LoVo (cell line): ENCODE data around the gene GAS7.

Source experiments
- DNase-seq: peaks from one replicate; pipeline ENCODE4 v3.0.0-alpha.2; 2016; ENCODE audit warnings: low spot score

The GAS7 gene

DNA sequence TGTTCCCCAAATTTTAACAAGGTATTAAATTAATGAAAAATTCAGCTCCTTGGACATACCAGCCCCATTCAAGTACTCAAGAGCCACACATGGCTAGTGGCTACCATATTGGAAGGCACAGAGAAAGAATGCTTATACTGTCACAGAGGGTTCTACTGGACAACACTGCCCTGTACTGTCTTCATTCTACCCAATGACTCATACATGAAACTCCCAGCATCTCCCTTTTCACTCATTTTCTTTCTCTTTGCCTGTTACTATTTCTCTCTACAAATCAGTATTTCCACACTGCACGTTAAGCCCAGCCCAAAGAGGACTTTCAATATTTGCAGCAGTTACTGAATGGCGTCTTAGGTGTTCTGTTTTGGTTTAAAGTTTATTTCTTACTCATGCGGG, 221.2 kb downstream of the GAS7 start:
- no peak for DNase-seq

GRCh38 chr17:9976283-9977179, 221.9 kb downstream of the GAS7 start:
- no peak for DNase-seq

DNA sequence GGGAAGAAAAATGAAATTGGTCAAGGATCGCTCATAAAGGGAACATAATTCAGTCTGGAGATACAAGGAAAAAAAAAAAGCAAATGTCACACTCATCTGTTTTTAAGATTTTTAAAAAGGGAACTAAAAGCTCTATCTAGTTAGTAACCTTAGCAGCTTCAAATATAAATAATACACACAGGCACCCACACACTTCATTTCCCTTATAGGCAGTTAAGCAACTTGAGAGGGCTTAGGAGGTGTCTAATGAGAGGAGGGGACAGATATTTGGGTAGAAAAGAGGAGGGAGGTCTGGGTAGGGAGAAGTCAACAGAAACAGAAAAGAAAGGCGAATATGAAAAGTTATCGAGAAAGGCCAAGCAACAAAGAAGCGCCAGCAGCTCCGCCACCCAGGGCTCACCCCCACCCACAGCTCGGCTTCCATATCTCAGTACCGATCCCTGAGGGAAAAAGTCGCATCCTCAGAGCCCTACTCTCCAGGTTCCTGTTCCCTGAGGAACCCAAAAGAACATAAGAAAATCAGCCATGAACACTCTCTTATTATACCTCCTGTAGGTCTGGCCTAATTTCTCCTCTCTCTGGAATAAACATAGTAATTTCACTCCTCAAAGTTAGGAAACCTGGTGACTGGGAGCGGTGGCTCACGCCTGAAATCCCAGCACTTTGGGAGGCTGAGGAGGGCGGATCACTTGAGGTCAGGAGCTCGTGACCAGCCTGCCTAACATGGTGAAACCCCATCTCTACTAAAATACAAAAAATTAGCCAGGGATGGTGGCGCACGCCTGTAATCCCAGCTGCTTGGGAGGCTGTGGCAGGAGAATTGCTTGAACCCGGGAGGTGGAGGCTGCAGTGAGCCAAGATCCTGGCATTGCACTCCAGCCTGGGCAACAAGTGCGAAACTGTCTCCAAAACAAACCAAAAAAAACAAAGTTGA, 223.7 kb downstream of the GAS7 start:
- no peak for DNase-seq

DNA sequence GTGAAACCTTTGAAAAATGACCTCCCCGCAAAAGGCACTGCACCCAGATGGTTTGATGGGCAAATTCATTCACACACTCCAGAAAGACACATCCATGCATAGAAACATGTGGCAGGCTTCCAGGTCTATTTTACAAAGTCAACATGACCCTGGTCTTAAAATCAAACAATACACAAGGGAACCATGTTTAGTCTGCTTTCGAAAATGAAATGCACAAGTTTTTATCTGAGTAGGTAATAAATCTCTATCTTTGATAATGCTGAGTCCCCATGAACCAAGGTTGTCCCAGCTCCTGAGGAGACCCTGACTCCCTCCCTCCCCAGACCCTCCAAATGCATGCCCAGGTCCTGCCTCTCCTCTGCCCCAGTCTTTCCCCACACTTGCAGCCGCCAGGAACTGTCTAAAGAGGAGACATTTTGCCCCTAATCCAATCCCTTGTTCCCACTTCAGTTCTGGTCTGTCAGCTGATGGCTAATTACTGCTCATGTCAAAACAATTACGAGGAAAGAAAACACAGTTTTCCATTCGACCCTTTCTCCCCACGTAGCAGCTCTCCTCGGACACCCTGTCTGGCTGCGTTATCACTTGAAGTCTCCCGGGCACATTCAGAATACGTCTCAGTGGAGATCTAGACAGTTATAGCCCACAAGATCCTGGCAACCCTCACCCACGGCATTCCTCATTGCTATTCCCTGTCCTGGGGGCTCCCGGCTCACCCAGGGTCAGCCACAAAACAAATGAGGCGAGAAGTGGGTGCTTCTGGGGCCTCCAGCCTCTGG, 224.5 kb downstream of the GAS7 start:
- no peak for DNase-seq

DNA sequence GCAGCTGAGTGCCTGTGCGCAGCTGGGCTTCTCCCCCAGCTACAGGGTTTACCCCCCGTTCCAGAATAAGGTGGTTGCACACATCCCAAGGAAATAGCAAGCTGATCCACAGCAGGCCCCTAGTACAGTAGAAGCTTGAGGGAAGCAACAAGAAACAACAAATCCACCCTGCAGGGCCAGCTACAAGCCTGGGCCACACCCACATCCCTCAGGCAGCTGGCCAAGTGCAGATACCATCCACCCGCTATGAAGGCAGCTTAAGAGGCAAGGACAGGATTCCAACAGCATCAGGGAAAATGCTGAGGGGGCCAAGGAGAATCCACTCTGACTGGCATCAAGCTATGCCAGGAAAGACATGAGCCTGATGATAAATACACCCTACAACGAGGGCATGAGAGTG, 226.4 kb downstream of the GAS7 start:
- DNase-seq, result peak; percentile 52

DNA sequence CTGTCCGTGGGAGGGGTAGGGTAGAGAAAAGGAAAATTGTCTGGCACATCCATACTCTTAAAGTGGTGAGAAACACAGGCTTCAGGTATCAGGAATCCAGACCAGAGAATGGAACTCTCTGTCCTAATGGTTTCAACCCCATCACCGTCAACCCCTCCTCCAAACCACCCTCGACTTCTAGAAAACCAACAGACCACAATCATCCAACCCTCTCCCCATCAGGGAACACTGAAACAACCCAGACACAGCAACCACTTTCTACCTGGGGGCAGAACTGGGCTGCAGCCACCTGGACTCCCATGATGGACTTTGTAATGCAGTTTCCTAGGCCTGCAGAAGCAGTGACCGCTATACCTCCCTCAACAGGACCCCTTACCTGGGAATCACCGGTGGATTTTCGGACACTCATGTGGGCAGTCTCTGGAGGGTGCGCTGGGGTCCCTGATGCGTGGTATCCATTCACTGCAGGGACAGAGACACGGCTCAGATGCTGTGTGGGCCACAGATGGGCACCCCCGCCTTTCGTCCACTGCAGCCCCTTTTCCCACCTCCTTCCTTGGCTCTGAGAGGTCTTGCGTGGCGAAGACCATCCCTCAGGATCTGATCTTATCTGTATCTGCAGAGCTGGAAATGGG, 229.0 kb downstream of the GAS7 start:
- DNase-seq, result no peak

GRCh38 chr17:9968881-9969280, 229.5 kb downstream of the GAS7 start:
- DNase-seq, result no peak

GRCh38 chr17:9968008-9968407, 230.4 kb downstream of the GAS7 start:
- DNase-seq, result no peak

DNA sequence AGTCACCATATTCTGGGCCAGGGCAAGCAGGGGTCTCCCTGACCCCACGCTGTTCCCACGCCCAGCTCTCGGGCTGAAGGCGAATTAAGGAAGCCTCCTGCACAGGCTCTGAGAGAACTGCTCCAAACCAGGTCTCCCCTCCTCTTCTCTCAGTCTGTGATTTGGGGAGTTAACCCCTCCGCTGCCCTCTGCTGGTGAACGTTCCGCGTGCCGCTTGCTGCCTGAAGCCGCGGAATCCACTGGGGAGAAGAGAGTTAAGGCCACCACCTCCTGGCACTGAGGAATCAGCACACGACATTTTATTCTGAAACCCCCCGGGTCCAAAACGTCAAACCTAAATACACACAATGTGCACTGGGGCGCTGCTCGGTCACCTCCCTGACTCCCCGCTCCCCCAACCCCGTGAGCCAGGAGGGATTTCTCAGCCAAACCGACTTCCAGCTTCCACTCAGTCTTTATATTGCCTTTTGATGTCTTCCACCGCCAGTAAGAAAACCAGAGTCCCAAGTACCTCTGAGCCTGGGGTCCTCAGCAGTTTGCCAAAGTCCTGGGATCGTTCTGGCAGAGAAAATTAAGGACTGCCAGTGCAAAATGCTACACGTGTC, 238.9 kb downstream of the GAS7 start:
- DNase-seq, result peak; percentile 18

DNA sequence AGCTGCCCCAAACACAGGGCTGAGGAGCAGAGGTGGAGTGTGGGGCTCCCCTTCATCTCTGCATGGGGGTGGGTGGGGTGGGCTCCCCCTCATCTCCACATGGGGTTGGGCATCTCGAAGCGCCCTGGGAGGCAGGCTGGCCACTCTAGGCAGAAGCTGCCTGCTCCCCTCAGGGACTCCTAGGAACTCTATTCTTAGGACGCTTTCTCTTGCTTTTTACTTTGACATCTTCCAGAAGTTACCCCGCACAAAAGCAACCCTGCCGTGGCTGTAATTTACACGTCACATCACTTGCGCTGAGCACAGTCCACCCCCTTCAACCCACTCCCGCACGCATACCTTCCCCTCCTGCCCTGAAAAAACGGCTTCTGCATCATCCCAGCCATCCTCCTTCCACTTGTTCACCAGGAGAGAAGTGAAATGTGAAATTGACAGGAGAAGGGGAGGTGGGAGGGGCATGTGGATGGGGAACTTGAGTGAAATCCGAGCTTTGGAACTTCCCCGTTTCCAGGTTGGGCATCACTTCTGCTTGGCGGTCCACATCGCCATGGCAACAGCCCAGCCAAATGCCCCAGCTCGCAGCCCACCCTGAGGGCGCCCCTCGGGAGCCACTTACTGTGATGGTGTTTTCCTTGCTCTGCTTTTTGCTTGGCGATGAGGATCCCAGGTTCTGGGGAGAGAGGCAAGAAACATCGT, 239.7 kb downstream of the GAS7 start:
- no peak for DNase-seq

GRCh38 chr17:9957244-9957643, 241.2 kb downstream of the GAS7 start:
- DNase-seq, result no peak

DNA sequence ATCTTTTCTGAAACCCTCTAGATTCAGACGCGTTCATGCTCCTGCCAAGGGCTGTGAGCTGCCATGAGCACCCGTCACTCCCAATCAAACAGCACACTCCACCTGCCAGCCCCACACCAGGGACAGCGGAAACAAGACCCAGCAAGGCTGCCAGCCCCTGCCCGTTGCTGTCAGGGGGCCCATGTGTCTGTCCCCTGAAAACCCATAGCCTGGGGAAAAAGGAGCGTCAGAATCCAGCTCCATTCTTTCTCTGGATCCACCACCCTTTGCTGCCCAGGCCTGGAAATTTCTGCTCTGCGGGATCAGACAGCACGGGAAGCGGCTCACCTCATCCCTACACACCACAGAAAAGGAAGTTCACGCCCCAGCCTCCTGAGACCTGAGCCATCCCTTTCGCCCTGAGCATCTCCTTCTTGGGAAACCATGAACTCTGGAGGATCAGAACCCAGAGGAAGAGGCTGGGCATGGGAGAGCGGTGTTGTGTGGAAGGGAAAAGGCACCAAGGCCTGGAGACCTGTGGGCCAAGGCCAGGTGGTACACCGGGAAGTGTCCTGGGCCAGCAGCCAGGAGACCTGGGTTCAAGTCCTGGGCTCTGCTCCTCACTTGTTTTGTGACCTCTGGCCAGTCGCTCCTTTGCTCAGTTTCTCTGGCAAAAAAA, 241.8 kb downstream of the GAS7 start:
- no peak for DNase-seq

DNA sequence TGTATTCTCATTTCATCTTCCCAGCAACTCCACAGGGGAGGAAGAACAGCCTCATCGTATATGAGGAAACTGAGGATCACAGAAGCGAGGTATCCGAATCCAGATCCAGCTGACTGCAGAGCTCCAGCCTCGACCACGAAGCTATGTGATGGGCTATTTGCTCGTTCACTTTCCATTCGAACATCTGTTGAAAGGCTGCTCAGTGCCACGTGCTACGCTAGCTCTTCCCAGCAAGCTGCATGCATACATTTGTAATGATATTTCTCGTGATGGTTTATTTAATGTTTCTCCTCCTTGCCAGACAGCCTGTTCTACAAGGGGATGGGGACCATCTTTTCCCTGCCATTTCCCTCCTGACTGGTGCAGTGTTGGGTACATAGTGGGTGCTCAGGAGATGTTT, 244.9 kb downstream of the GAS7 start:
- DNase-seq, result no peak

- DNase-seq, result no peak
These were observed 246.6 kb downstream of the GAS7 start for GRCh38 chr17:9951803-9952202.

DNA sequence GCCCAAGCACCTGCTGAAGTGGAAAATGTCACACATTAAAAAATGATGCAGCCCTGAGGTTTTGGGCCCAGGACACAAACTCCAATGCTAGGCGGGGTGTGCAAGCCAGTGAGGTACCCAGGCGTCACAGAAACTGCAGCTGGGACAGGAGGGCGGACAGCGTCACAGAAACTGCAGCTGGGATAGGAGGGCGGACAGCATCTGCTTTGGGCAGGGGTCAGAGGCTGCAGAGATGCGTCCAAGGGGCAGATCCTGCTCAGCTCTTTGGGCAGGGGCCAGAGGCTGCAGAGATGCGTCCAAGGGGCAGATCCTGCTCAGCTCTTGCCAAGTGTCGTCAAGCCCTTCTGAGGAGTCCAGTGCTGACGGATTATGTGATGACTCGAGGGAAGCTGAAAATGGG, 249.5 kb downstream of the GAS7 start:
- DNase-seq, result no peak

DNA sequence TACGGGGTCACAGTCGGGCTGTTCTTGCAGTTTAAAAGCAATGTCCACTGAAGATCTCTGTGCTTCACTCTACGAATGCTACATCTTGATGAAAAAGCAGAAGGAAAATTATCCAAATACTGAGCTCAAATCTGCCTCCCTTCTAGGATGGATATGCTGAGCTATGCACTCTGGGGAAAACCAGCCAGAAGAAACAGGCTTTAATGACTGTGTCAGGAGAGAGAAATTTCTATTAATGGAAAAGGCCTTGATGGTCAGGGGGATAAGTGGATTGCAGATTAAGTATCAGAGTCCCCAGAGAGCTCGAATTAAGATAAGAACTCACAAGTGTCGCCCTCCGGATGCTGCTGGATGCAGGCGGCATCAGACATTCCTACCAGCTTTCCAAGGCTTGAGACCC, 253.7 kb downstream of the GAS7 start:
- DNase-seq, result no peak

DNA sequence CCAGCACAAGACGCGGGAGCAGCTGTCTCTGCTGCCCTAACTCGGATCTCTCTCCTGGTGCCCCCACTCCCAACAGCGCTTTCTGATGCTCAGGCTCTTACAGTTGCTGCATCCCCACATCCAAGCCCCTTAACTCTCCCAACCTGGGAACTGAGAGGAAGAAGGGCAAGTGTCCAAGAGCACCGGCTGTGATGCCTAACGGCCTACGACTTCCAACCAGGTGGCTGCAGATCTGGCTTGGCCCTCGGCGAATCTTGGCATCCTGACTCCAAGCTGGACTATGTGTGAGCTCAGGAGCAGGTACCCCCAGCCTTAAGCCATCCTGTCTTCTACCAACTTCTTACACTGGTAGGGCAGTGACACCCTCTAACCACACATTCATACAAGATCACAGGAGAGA, 255.1 kb downstream of the GAS7 start:
- DNase-seq, result no peak

GRCh38 chr17:9942885-9943284, 255.5 kb downstream of the GAS7 start:
- DNase-seq, result no peak

DNA sequence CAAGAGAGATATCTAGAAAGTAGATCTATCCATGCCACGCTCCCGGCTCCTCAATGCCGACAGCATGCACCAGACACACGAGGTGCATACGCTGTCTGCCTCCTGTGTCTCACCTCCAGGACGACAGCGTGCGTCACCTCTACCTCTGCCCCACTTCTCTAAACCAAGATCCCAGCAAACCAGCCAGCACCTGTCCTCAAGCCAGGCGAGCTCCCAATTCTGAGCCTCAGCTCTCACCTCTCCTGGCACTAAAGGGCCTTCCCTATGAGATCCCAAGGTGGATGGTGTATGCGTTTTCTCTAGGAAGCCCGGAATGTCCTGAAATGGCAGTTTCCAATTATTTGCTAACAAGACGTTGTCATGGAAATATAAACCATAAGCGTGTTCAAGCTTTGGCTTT, 257.1 kb downstream of the GAS7 start:
- no peak for DNase-seq

DNA sequence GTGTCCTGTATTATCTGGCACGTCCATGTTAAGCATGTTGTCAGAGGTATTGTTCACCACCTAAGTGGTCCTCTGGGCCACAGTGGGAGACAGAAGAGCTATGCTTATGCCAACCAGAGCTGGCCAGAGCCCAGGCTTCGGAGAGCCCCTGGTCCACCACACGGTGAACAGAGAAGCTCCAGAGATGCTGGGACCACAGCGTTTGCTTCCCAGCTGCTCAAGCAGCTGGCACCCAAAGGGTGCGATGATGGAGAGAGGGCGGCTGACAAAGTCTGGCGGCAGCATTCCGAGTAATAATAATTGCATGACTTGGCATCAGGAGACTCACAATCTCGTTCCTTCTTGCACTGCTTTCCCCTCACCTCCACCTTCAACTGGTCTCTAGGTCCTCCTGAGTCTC, 257.6 kb downstream of the GAS7 start:
- no peak for DNase-seq
